ENCODE data around the gene HSPA8.

GRCh38 chr11:123076484-123076883, 14.5 kb upstream of the HSPA8 start:
- TF ChIP-seq ETV6 (conservative IDR thresholded peaks at IDR 0.05 in 1 of 2, IDR thresholded peaks at IDR 0.05 in 1 of 2; ENCODE audit: borderline replicate concordance in 1 of 2, low read depth in 1 of 2) (no peak), POLR2A (IDR thresholded peaks at IDR 0.05; ENCODE audit: low read depth, low read length) (no peak), CTCF (IDR thresholded peaks at IDR 0.05 in 2 of 3, conservative IDR thresholded peaks at IDR 0.05 in 1 of 3; ENCODE audit: control insufficient read depth in 2 of 3, extremely low read depth in 1 of 3, insufficient read depth in 1 of 3, low read depth in 3 of 3, low read length in 3 of 3) (no peak)

Measured in GM12878 (cell line).